Neural progenitor cell (in vitro differentiated cells): ENCODE results near the gene RBM6. TPM values are rescaled to one million over a fixed set of nuclear protein-coding genes. Genes with fewer than 3 reads are reported as not detected.
A peak's percentile ranks its signal among the peaks of the same experiment; 100 is the strongest.

Experiments
- DNase-seq: peaks from one replicate; pipeline ENCODE4 v3.0.0-alpha.2; 2016; ENCODE audit warnings: low spot score
- H2AFZ ChIP-seq: fragments of 200-600 bp; sonication (generic); replicated peaks from 2 replicates; pipeline ENCODE4 v1.6.1; 2016; ENCODE audit warnings: antibody characterized with exemption
- H3F3A ChIP-seq: fragments of 200-600 bp; sonication (generic); 2 replicates; pipeline ENCODE4 v1.6.1; 2016; ENCODE audit warnings: antibody characterized with exemption, low read depth
- H3K27ac ChIP-seq: fragments of 200-600 bp; sonication (generic); 2 replicates; pipeline ENCODE4 v1.5.1; 2016; ENCODE audit warnings: mild to moderate bottlenecking
- H3K27me3 ChIP-seq: fragments of 200-600 bp; sonication (generic); 2 replicates; pipeline ENCODE4 v1.6.1; 2016; ENCODE audit warnings: mild to moderate bottlenecking, moderate library complexity
- H3K36me3 ChIP-seq: fragments of 200-600 bp; sonication (generic); 2 replicates; pipeline ENCODE4 v1.5.1; 2016
- H3K4me1 ChIP-seq: fragments of 200-600 bp; sonication (generic); 2 replicates; pipeline ENCODE4 v1.6.1; 2016; ENCODE audit warnings: mixed run types
- H3K4me2 ChIP-seq: fragments of 200-600 bp; sonication (generic); 2 replicates; pipeline ENCODE4 v1.6.1; 2016
- H3K4me3 ChIP-seq: fragments of 200-600 bp; sonication (generic); 2 replicates; pipeline ENCODE4 v1.5.1; 2016
- H3K79me2 ChIP-seq: fragments of 200-600 bp; sonication (generic); 2 replicates; pipeline ENCODE4 v1.6.1; 2016; ENCODE audit warnings: low read depth
- H3K9ac ChIP-seq: fragments of 200-600 bp; sonication (generic); 2 replicates; pipeline ENCODE4 v1.6.1; 2016
- H3K9me3 ChIP-seq: fragments of 200-600 bp; sonication (generic); 2 replicates; pipeline ENCODE4 v1.5.1; 2016; ENCODE audit warnings: low read depth
- H4K20me1 ChIP-seq: fragments of 200-600 bp; sonication (generic); 2 replicates; pipeline ENCODE4 v1.6.1; 2016; ENCODE audit warnings: low read depth
- H3K27ac Mint-ChIP-seq: 3 replicates; pipeline ENCODE4 v1.8.0; 2021; ENCODE audit warnings: mixed read lengths
- H3K27me3 Mint-ChIP-seq: 2 replicates; pipeline ENCODE4 v1.8.0; 2022; ENCODE audit warnings: low read depth, mild to moderate bottlenecking, inconsistent platforms, moderate library complexity, mixed read lengths; ENCODE audit not compliant: insufficient read depth
- H3K36me3 Mint-ChIP-seq: 3 replicates; pipeline ENCODE4 v1.8.0; 2021; ENCODE audit warnings: mixed read lengths
- H3K4me1 Mint-ChIP-seq: 3 replicates; pipeline ENCODE4 v1.8.0; 2021; ENCODE audit warnings: mixed read lengths
- H3K4me3 Mint-ChIP-seq: 3 replicates; pipeline ENCODE4 v1.8.0; 2021; ENCODE audit warnings: mild to moderate bottlenecking, moderate library complexity, mixed read lengths
- H3K9me3 Mint-ChIP-seq: 3 replicates; pipeline ENCODE4 v1.8.0; 2020; ENCODE audit warnings: mixed read lengths
- CTCF ChIP-seq: fragments of 200-600 bp; sonication (generic); IDR thresholded peaks from 2 replicates; pipeline ENCODE4 v1.5.1; 2017; ENCODE audit warnings: antibody characterized with exemption, mild to moderate bottlenecking
- EZH2 ChIP-seq: fragments of 200-600 bp; sonication (generic); IDR thresholded peaks from 2 replicates; pipeline ENCODE4 v1.6.1; 2017; ENCODE audit warnings: antibody characterized with exemption, mild to moderate bottlenecking, moderate library complexity
- EZH2phosphoT487 ChIP-seq: fragments of 200-600 bp; sonication (generic); IDR thresholded peaks from 2 replicates; pipeline ENCODE4 v1.6.1; 2017; ENCODE audit warnings: antibody characterized with exemption
- total RNA-seq: library from RNA; depleted of rRNA; stranded (reverse); fragments of >200 nt; gene quantifications from 2 replicates; pipeline ENCODE4 v1.2.3, GENCODE V29; 2015; ENCODE audit warnings: low replicate concordance

The RBM6 gene, protein sequence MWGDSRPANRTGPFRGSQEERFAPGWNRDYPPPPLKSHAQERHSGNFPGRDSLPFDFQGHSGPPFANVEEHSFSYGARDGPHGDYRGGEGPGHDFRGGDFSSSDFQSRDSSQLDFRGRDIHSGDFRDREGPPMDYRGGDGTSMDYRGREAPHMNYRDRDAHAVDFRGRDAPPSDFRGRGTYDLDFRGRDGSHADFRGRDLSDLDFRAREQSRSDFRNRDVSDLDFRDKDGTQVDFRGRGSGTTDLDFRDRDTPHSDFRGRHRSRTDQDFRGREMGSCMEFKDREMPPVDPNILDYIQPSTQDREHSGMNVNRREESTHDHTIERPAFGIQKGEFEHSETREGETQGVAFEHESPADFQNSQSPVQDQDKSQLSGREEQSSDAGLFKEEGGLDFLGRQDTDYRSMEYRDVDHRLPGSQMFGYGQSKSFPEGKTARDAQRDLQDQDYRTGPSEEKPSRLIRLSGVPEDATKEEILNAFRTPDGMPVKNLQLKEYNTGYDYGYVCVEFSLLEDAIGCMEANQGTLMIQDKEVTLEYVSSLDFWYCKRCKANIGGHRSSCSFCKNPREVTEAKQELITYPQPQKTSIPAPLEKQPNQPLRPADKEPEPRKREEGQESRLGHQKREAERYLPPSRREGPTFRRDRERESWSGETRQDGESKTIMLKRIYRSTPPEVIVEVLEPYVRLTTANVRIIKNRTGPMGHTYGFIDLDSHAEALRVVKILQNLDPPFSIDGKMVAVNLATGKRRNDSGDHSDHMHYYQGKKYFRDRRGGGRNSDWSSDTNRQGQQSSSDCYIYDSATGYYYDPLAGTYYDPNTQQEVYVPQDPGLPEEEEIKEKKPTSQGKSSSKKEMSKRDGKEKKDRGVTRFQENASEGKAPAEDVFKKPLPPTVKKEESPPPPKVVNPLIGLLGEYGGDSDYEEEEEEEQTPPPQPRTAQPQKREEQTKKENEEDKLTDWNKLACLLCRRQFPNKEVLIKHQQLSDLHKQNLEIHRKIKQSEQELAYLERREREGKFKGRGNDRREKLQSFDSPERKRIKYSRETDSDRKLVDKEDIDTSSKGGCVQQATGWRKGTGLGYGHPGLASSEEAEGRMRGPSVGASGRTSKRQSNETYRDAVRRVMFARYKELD
- 126 and 170 TPM in 2 replicates for total RNA-seq

DNA sequence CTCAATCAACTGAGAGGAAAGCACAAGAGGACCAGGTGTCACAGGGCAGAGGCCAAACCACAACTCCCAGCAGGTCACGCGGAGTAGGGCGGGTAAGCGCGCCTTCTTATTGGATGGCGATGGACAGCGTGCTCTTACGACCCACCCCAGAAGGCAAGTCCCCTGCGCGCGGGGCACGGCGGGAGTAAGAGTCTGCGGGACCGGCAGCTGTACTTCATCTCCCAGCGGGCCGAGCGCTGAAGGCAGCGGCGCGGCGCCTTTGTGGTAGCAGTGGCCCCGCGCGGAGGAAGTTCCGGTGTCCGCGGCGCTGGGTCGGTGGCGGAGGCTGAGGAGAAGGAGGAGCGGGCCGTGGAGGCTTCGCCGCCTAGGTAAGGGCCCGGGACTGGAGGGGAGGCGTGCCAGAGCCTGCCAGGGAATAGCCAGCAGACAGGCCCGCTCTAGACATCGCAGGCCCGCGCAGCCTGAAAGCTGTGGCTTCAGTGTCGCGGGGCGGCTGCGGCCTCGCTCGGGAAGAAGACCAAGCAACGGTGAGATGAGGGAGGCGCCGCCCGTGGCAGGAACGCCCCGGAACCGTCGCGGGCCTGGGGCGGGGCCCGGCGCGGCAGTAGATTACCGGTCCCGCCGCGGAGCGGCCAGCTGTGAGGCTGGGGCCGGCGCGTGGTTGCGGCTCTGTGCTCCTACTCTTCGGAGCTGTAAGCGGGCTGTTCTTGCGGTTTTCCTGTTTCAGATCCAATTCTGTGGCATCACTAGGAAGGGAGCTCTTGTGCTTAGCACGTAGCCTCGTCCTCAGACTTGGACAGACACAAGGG, at the start of gene RBM6:
Gene RBM6, plus strand, starts transcription at position 293 of the 809 bp plus-strand sequence. CDS start 22,492 bp downstream, outside the sequence.
- Histone ChIP-seq H2AFZ (peak within 1 kb of the TSS; percentile 80), H3K4me2 (peak within 1 kb of the TSS; percentile 75), H3K79me2 (peaks cover 48% of the 10 kb centered on the region), H3K27ac (peak within 1 kb of the TSS; percentile 94), H3K9ac (peak within 1 kb of the TSS; percentile 86), H3K4me1 (peaks cover 4% of the 10 kb centered on the region), H3K27me3 (no peaks in the 10 kb centered on the region), H3F3A (peaks cover 14% of the 10 kb centered on the region), H3K4me3 (peak within 1 kb of the TSS; percentile 83), H3K9me3 (no peaks in the 10 kb centered on the region), H3K36me3 (peaks cover 6% of the 10 kb centered on the region), H4K20me1 (peaks cover 40% of the 10 kb centered on the region)
- DNase-seq = peak; percentile 99
- H3K36me3 Mint-ChIP-seq = peaks cover 7% of the 10 kb centered on the region
- peaks cover 11% of the 10 kb centered on the region for H3K4me1 Mint-ChIP-seq
- peak within 1 kb of the TSS; percentile 99 for H3K4me3 Mint-ChIP-seq
- H3K27me3 Mint-ChIP-seq = no peaks in the 10 kb centered on the region
- peaks cover 2% of the 10 kb centered on the region for H3K9me3 Mint-ChIP-seq
- peak; percentile 59 for TF ChIP-seq EZH2
- TF ChIP-seq EZH2phosphoT487 = peak; percentile 41
- no peak for TF ChIP-seq CTCF
- H3K27ac Mint-ChIP-seq = peak within 1 kb of the TSS; percentile 97

DNA sequence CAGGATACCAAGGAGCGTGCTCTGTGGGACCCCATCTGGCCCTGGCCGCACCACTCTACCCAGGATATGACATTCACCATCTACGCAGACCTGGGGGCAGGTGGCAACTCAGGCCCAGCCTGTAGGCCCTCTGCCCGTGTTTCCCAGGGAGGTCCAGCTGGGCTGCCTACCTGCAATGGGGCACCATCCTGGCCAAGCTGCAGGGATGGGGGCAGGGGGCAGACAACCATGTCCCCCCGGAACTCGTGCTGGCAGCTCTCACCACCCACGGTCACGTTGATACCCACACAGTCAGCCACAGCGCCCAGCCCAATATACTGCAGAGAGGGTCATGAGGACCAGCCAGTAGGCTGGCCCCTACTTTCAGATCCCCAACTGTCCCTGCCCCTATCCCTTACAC, 44.2 kb upstream of the RBM6 start:
- Mint-ChIP-seq H3K27me3 (peaks cover 11% of the 10 kb centered on the region), H3K4me3 (no peak overlapping the region), H3K36me3 (no peaks in the 10 kb centered on the region), H3K4me1 (no peaks in the 10 kb centered on the region), H3K27ac (no peak overlapping the region), H3K9me3 (no peaks in the 10 kb centered on the region)
- Histone ChIP-seq H3K27ac (no peak overlapping the region), H3K4me3 (no peak overlapping the region), H4K20me1 (no peaks in the 10 kb centered on the region), H3K4me2 (no peak overlapping the region), H3K79me2 (no peaks in the 10 kb centered on the region), H3F3A (no peaks in the 10 kb centered on the region), H3K27me3 (no peaks in the 10 kb centered on the region), H3K9me3 (no peaks in the 10 kb centered on the region), H3K36me3 (no peaks in the 10 kb centered on the region), H2AFZ (no peak overlapping the region), H3K4me1 (no peaks in the 10 kb centered on the region), H3K9ac (no peak overlapping the region)
- DNase-seq = no peak
- TF ChIP-seq CTCF (no peak), EZH2 (no peak), EZH2phosphoT487 (no peak)

DNA sequence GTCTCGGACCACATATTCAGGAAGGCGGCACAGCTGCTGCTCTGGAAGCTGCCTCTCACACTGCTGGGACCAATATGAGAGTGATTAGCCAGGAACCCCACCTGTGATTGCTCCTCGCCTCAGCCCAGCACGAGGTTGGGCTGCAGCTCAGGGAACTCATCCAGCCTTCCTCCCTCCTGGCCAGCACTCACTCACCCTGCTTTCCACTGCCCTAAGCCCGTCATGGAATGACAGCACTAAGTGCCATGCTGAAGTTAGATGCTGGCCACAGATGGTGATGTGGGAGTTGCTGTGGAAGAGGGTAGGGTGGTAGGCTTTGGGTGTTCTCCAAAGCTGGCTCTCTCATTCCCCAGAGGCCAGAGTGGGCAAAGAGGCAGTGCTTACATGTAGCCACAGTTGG, 43.6 kb upstream of the RBM6 start:
- no peaks in the 10 kb centered on the region for H3F3A ChIP-seq
- no peaks in the 10 kb centered on the region for H3K4me1 ChIP-seq
- H3K4me1 Mint-ChIP-seq = no peaks in the 10 kb centered on the region
- H3K36me3 Mint-ChIP-seq = no peaks in the 10 kb centered on the region
- H3K9ac ChIP-seq = no peak overlapping the region
- H3K9me3 Mint-ChIP-seq = no peaks in the 10 kb centered on the region
- H3K4me3 Mint-ChIP-seq = no peak overlapping the region
- H3K79me2 ChIP-seq = no peaks in the 10 kb centered on the region
- H2AFZ ChIP-seq = no peak overlapping the region
- no peaks in the 10 kb centered on the region for H3K9me3 ChIP-seq
- no peaks in the 10 kb centered on the region for H4K20me1 ChIP-seq
- H3K27ac Mint-ChIP-seq = no peak overlapping the region
- H3K27me3 ChIP-seq = no peaks in the 10 kb centered on the region
- DNase-seq = no peak
- peaks cover 11% of the 10 kb centered on the region for H3K27me3 Mint-ChIP-seq
- no peak overlapping the region for H3K4me3 ChIP-seq
- no peak for TF ChIP-seq CTCF
- no peak for TF ChIP-seq EZH2phosphoT487
- TF ChIP-seq EZH2 = no peak
- no peaks in the 10 kb centered on the region for H3K36me3 ChIP-seq
- H3K4me2 ChIP-seq = no peak overlapping the region
- no peak overlapping the region for H3K27ac ChIP-seq
